GM12892 (cell line): ENCODE data around the gene CPT1B.

Source experiments
- POLR2A ChIP-seq: IDR thresholded peaks from 2 replicates; pipeline ENCODE4 v1.6.1; 2011; ENCODE audit warnings: low read depth, low read length, control low read depth
- POLR2AphosphoS5 ChIP-seq: IDR thresholded peaks from 2 replicates; pipeline ENCODE4 v1.6.1; 2011; ENCODE audit warnings: low read depth, low read length, control low read depth

DNA sequence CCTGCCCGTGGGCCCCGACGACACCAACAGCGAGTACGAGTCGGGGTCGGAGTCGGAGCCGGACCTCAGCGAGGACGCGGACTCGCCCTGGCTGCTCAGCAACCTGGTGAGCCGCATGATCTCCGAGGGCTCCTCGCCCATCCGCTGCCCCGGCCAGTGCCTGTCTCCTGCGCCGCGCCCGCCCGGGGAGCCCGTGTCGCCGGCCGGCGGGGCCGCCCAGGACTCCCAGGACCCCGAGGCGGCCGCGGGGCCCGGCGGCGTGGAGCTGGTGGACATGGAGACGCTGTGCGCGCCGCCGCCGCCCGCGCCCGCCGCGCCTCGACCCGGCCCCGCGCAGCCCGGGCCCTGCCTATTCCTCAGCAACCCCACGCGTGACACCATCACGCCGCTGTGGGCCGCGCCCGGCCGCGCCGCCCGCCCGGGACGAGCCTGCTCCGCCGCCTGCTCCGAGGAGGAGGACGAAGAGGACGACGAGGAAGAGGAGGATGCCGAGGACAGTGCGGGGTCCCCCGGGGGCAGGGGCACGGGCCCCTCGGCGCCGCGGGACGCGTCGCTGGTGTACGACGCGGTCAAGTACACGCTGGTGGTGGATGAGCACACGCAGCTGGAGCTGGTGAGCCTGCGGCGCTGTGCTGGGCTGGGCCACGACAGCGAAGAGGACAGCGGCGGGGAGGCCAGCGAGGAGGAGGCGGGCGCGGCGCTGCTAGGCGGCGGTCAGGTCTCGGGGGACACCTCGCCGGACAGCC, 26.2 kb upstream of the CPT1B start:
- no peak for TF ChIP-seq POLR2A
- TF ChIP-seq POLR2AphosphoS5, result no peak
